GM13976 (cell line): ENCODE results near the gene PDE1A.
"Not testable (repeated sequence)": the region's sequence is repeated elsewhere in the genome, so short reads cannot be mapped to it uniquely, and the experiment has no call there.

Experiments
- DNase-seq: peaks from one replicate; pipeline ENCODE4 v3.0.0; 2012; ENCODE audit warnings: low spot score
- in situ Hi-C: fragments of 300-500 bp; cut with MboI; formaldehyde crosslinking; loops from one replicate; pipeline ENCODE4 v1.12.0; 2022; ENCODE audit warnings: low sequenced_read_pairs, mixed read lengths, inconsistent platforms; ENCODE audit not compliant: unreplicated experiment
- TF ChIP-seq, protein P1 (sequence below): IDR thresholded peaks from 2 replicates; pipeline ENCODE4 v1.5.1; 2012; ENCODE audit warnings: borderline replicate concordance, mild to moderate bottlenecking; ENCODE audit not compliant: insufficient read depth; ENCODE audit errors: extremely low read depth, missing control alignments, control extremely low read depth

Gene PDE1A

DNA sequence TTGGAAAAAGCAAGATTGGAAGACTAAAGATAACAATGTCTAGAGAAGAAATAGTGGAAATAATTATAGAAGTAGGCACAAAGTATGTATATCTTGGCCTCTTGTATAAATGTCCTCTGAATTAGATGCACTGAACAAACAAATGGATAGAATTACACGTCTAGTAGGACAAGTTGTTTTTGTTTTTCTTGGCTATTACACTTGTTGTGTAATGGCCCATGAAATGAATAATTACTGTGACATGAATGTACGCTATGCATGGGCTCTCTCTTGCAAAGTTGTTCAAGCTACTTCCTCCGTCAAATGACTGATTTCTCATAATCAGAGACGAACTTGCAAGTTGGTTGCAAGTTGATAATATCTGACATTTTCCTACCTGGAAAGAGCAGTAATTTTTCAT, 126.2 kb downstream of the PDE1A start:
- no peak for DNase-seq
- in situ Hi-C loops: no loop called here
- TF ChIP-seq, protein P1, sequence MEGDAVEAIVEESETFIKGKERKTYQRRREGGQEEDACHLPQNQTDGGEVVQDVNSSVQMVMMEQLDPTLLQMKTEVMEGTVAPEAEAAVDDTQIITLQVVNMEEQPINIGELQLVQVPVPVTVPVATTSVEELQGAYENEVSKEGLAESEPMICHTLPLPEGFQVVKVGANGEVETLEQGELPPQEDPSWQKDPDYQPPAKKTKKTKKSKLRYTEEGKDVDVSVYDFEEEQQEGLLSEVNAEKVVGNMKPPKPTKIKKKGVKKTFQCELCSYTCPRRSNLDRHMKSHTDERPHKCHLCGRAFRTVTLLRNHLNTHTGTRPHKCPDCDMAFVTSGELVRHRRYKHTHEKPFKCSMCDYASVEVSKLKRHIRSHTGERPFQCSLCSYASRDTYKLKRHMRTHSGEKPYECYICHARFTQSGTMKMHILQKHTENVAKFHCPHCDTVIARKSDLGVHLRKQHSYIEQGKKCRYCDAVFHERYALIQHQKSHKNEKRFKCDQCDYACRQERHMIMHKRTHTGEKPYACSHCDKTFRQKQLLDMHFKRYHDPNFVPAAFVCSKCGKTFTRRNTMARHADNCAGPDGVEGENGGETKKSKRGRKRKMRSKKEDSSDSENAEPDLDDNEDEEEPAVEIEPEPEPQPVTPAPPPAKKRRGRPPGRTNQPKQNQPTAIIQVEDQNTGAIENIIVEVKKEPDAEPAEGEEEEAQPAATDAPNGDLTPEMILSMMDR: no peak

DNA sequence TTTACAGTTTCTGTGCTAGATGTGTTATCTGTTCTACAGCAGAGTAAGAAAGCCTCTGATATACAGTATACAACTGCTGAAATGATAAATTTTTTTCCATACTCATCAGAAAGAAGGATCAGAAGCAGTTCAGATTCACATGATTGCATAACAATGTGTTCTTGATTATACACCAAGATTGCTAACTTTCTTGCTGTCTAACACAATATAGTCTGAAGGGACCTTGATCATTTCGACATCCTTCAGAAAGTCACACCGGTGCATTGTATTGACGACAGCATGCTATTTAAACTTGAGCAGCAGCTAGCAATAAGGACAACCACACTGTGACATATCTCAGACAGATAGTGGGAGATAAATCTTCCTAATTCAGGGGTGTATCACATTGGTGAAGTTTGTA, 127.2 kb downstream of the PDE1A start:
- in situ Hi-C loops: no loop called here
- DNase-seq: no peak
- TF ChIP-seq, protein P1: no peak

DNA sequence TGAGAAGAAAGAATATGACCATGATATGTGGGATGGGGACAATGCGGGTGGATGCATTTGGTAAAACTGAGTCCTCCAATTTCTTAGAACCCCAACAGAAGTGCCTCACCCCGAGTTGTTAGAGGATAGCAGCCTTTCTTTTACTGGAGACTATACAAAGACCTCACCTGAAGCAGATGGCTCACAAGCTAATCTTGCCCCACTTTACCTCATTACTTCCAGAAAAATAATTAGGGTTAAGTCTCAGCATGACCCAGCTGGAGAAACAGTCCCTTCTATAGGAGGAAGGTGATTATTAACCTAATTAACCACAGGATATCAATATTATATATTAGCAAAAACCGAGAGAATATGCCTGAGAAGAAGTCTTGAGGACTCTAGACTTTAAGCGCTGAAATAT, 128.4 kb downstream of the PDE1A start:
- DNase-seq: no peak
- in situ Hi-C loops: no loop called here
- TF ChIP-seq, protein P1: no peak

DNA sequence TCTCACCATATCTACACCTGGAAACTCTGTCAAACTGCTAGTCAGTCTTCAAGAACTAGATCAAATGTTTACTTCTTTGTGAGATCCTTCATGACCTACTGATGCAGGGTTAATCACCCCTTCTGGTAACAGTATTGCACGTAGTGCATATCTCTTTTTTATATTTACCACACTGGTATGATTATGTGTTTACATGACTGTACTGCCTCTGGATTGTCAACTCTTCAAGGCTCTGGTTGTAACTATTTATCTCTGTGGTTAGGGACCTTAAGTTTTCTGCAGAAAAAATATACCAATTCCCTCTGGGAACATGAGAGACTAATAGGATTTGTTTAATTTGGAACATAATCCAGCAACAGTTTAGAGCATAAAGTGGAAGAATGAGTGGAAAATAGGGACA, 135.5 kb downstream of the PDE1A start:
- TF ChIP-seq, protein P1: no peak
- DNase-seq: no peak
- in situ Hi-C loops: no loop called here

DNA sequence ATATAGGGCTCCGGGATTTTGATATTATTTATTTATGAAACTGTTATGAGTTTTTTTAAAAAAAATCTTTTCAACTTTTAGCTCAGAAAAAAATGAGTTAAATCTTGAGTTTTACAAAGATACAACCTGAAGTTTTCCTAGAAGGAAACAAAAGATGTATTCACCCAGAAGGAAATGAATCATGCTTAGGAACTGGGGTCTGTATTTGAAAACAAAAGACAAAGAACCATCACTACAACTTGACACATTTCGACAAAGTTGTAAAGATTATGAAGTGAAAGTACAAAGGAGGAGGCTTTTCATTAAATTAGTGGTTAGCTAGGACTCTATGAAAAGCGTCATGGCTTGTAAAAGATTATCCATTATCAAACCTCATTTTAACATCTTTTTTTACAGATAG, 143.3 kb downstream of the PDE1A start:
- DNase-seq: no peak
- in situ Hi-C loops: no loop called here
- TF ChIP-seq, protein P1: no peak

DNA sequence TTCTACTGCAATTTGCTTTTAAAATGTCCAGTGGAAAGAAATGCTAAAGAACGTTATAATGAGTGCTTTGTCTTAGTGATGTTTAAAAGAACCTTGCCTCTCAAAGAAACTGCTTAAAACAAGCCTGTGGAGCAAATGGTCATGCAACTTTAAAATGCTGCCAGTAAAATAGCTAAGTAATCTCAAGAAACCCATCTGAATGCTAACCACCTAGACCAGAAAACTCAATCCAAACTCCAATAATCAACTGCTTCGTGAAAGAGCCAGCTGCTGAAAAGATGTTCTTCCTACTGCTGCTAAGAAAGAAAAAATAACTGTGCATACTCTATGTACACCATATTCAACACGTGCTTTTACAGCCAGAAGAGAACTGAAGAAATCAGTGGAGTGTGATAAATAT, 145.6 kb downstream of the PDE1A start:
- in situ Hi-C loops: no loop called here
- DNase-seq: no peak
- TF ChIP-seq, protein P1: no peak

DNA sequence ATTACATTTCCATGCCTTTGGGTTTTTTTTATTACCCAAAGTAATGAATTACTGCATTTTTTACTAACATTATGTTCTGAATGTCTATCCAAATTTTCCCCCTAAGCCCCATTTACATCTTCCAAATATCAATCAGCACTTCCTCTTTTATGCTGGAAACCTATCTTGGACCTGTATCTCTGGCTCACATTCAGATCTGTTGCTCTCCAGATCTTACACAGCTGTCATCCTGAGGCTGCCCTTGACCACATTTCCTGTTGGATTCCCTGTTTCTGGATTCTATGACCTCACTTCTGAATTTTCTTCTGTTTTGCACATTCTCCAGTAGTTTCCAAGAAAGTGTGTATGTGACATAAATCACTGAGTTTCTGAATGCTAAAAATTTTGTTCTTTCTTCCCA, 146.7 kb downstream of the PDE1A start:
- TF ChIP-seq, protein P1: no peak
- no peak for DNase-seq
- in situ Hi-C loops: no loop called here

DNA sequence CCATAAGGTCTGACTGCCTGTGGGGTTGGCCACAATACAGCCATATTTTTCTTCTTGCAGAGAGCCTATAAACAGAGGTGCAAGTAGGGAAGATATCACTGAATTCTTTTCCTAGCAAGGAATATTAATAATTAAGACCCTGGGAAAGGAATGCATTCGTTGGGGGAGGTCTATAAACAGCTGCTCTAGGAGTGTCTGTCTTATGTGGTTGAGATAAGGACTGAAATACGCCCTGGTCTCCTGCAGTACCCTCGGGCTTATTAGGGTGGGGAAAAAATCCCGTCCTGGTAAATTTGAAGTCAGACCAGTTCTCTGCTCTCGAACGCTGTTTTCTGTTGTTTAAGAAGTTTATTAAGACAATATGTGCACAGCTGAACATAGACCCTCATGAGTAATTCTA, 150.2 kb downstream of the PDE1A start:
- in situ Hi-C loops, DNase-seq: not testable (repeated sequence)
